Vagina (tissue), 2 donors: ENCODE data around the gene SETD1B. TPM values are rescaled to one million over a fixed set of nuclear protein-coding genes. Genes with fewer than 3 reads are reported as not detected.

Experiments
- DNase-seq, 2 donors: peaks; one replicate each; pipeline ENCODE4 v3.0.0-alpha.2; 2017; ENCODE audit errors: extremely low spot score in 2 of 2
- H3K27ac ChIP-seq: fragments of 200-600 bp; sonication (generic); one replicate; pipeline ENCODE4 v1.5.1; 2019
- H3K27me3 ChIP-seq: fragments of 200-600 bp; sonication (generic); one replicate; pipeline ENCODE4 v1.5.1; 2019
- H3K36me3 ChIP-seq, 2 donors: fragments of 200-600 bp; sonication (generic); one replicate each; pipeline ENCODE4 v1.5.1; 2017 to 2019
- H3K4me1 ChIP-seq: fragments of 200-600 bp; sonication (generic); one replicate; pipeline ENCODE4 v1.5.1; 2019
- H3K4me3 ChIP-seq, 2 donors: fragments of 200-600 bp; sonication (generic); 1 replicate in 1 of 2; 2 replicates in 1 of 2; pipeline ENCODE4 v1.5.1; 2016 to 2019
- H3K9me3 ChIP-seq: fragments of 200-600 bp; sonication (generic); one replicate; pipeline ENCODE4 v1.5.1; 2019
- CTCF ChIP-seq, 3 experiments: fragments of 450-650 bp in 2 of 3; fragments of 200-600 bp in 1 of 3; sonication (generic) in 1 of 3; IDR thresholded peaks; one replicate each; pipeline ENCODE4 v1.5.1; 2017 to 2019; ENCODE audit warnings: antibody characterized with exemption in 3 of 3, mild to moderate bottlenecking in 2 of 3, moderate library complexity in 2 of 3
- POLR2A ChIP-seq, 2 donors: fragments of 450-650 bp; IDR thresholded peaks; one replicate each; pipeline ENCODE4 v1.6.1; 2017; ENCODE audit warnings: antibody characterized with exemption in 2 of 2, mild to moderate bottlenecking in 2 of 2, moderate library complexity in 2 of 2
- POLR2AphosphoS5 ChIP-seq, 2 donors: sonication (generic); formaldehyde crosslinking; IDR thresholded peaks; one replicate each; pipeline ENCODE4 v1.9.0; 2017; ENCODE audit warnings: antibody characterized with exemption in 2 of 2, mild to moderate bottlenecking in 2 of 2, low read depth in 1 of 2; ENCODE audit not compliant: insufficient read depth in 1 of 2
- intact Hi-C: fragments of 100-400 bp; cut with DNase I; formaldehyde crosslinking; loops from one replicate; pipeline ENCODE4 v1.15.1; 2023
- total RNA-seq: library from RNA; depleted of rRNA; stranded (reverse); fragments of >200 nt; gene quantifications from one replicate; pipeline ENCODE4 v1.2.3, GENCODE V29; 2016

The SETD1B gene
- total RNA-seq, 1 donor from 2014 or later: 10.6 TPM

GRCh38 chr12:121802843-121803698 lies 738 bp upstream of the SETD1B start:
- Histone ChIP-seq H3K9me3 (no peaks in the 10 kb centered on the region), H3K36me3 (peaks cover 0 to 2% of the 10 kb centered on the region in 2 donors), H3K27ac (peak overlapping the region; percentile 100), H3K27me3 (no peaks in the 10 kb centered on the region), H3K4me3 (peak overlapping the region; percentile 58 to 87), H3K4me1 (peaks cover 59% of the 10 kb centered on the region)
- TF ChIP-seq POLR2A (IDR thresholded peaks at IDR 0.05) (peak; percentile 51 to 94), POLR2AphosphoS5 (IDR thresholded peaks at IDR 0.05; ENCODE audit: insufficient read depth in 1 of 2, low read depth in 1 of 2) (peak; percentile 97 to 98), CTCF (IDR thresholded peaks at IDR 0.05) (no peak)
- intact Hi-C loops: no loop called here
- DNase-seq: peak in 1 of 2 donors; percentile 98

- Histone ChIP-seq H3K4me3 (peak overlapping the region; percentile 58 to 87), H3K27ac (peak overlapping the region; percentile 100), H3K27me3 (no peaks in the 10 kb centered on the region), H3K9me3 (no peaks in the 10 kb centered on the region), H3K36me3 (peaks cover 0 to 14% of the 10 kb centered on the region in 2 donors), H3K4me1 (peaks cover 47% of the 10 kb centered on the region)
- TF ChIP-seq POLR2AphosphoS5 (IDR thresholded peaks at IDR 0.05; ENCODE audit: insufficient read depth in 1 of 2, low read depth in 1 of 2): no peak
- no peak for TF ChIP-seq CTCF (IDR thresholded peaks at IDR 0.05)
- no peak for TF ChIP-seq POLR2A (IDR thresholded peaks at IDR 0.05)
- DNase-seq: no peak
- intact Hi-C loops: no loop called here
These were observed 755 bp downstream of the SETD1B start for GRCh38 chr12:121804417-121805111.

GRCh38 chr12:121805171-121806008 lies 1.6 kb downstream of the SETD1B start:
- H3K36me3 ChIP-seq: peaks cover 0 to 22% of the 10 kb centered on the region in 2 donors
- H3K27me3 ChIP-seq: no peaks in the 10 kb centered on the region
- no peak for DNase-seq
- intact Hi-C loops: no loop called here
- peak overlapping the region; percentile 100 for H3K27ac ChIP-seq
- peak overlapping the region; percentile 58 to 87 for H3K4me3 ChIP-seq
- TF ChIP-seq CTCF (IDR thresholded peaks at IDR 0.05): no peak
- TF ChIP-seq POLR2AphosphoS5 (IDR thresholded peaks at IDR 0.05; ENCODE audit: insufficient read depth in 1 of 2, low read depth in 1 of 2): peak in 1 of 2 donors; percentile 33
- no peak for TF ChIP-seq POLR2A (IDR thresholded peaks at IDR 0.05)
- H3K9me3 ChIP-seq: no peaks in the 10 kb centered on the region
- peaks cover 53% of the 10 kb centered on the region for H3K4me1 ChIP-seq

- peaks cover 59% of the 10 kb centered on the region for H3K4me1 ChIP-seq
- H3K27me3 ChIP-seq: no peaks in the 10 kb centered on the region
- no peak for TF ChIP-seq POLR2A (IDR thresholded peaks at IDR 0.05)
- TF ChIP-seq POLR2AphosphoS5 (IDR thresholded peaks at IDR 0.05; ENCODE audit: insufficient read depth in 1 of 2, low read depth in 1 of 2): no peak
- TF ChIP-seq CTCF (IDR thresholded peaks at IDR 0.05): no peak
- H3K9me3 ChIP-seq: no peaks in the 10 kb centered on the region
- DNase-seq: no peak
- peak overlapping the region; percentile 100 for H3K27ac ChIP-seq
- H3K36me3 ChIP-seq: peaks cover 0 to 29% of the 10 kb centered on the region in 2 donors
- peak overlapping the region; percentile 58 to 87 for H3K4me3 ChIP-seq
- intact Hi-C loops: no loop called here
These were observed 2.3 kb downstream of the SETD1B start for GRCh38 chr12:121806009-121806545.
